ENCODE results near the gene NQO1.

DNA sequence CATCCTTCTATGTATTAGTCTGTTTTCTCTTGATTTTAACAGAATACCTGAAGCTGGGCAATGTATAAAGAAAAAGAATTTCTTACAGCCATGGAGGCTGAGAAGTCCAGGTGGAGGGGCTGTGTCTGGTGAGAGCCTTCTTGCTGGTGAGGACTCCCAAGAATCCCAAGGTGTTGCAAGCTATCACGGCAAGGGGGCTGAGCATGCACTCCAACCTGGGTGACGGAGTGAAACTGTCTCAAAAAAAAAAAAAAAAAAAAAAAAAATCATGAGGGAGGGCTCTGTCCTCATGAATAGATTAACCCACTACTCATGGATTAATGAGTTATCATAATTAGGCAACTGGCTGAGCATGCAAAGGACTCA, 19.4 kb downstream of the NQO1 start:
- TF ChIP-seq, protein P1, sequence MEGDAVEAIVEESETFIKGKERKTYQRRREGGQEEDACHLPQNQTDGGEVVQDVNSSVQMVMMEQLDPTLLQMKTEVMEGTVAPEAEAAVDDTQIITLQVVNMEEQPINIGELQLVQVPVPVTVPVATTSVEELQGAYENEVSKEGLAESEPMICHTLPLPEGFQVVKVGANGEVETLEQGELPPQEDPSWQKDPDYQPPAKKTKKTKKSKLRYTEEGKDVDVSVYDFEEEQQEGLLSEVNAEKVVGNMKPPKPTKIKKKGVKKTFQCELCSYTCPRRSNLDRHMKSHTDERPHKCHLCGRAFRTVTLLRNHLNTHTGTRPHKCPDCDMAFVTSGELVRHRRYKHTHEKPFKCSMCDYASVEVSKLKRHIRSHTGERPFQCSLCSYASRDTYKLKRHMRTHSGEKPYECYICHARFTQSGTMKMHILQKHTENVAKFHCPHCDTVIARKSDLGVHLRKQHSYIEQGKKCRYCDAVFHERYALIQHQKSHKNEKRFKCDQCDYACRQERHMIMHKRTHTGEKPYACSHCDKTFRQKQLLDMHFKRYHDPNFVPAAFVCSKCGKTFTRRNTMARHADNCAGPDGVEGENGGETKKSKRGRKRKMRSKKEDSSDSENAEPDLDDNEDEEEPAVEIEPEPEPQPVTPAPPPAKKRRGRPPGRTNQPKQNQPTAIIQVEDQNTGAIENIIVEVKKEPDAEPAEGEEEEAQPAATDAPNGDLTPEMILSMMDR (IDR thresholded peaks at IDR 0.05) = no peak
- no peak for TF ChIP-seq EZH2 (IDR thresholded peaks at IDR 0.05; ENCODE audit: borderline replicate concordance, insufficient read depth, low read depth, low read length, poor library complexity, severe bottlenecking)
